Endothelial cell of umbilical vein (primary cell): ENCODE results near the gene CARD11. TPM values are rescaled to one million over a fixed set of nuclear protein-coding genes. Genes with fewer than 3 reads are reported as not detected.

Experiments
- BruUV-seq: library from RNA; stranded (reverse); fragments of 400-500 nt; replicated peaks from 2 replicates; lab custom pipeline; 2021; lab: Mats Ljungman, UMichigan
- CTCF ChIA-PET: fragments of 300-600, 350-600 bp; sonication (Branson Sonifier 250); formaldehyde crosslinking; loops from one replicate; lab custom pipeline; 2021; ENCODE audit warnings: antibody characterized with exemption, inconsistent platforms; lab: Charles Lee
- POLR2A ChIA-PET: fragments of 300-600, 350-600 bp; sonication (Branson Sonifier 250); formaldehyde crosslinking; loops from one replicate; lab custom pipeline; 2021; ENCODE audit warnings: antibody characterized with exemption, inconsistent platforms; lab: Charles Lee
- DNase-seq: peaks from one replicate; pipeline ENCODE4 v3.0.0-alpha.2; 2011; ENCODE audit warnings: low read depth, low spot score
- FAIRE-seq: peaks from 2 replicates; lab custom pipeline; 2011; peaks lifted over from hg19 to GRCh38; lab: Jason Lieb, UNC
- H2AFZ ChIP-seq: 2 replicates; pipeline ENCODE4 v1.6.0; 2012; ENCODE audit warnings: low read depth, low read length, control low read depth, inconsistent platforms
- H3K27ac ChIP-seq: 2 replicates; pipeline ENCODE4 v1.5.1; 2011; ENCODE audit warnings: low read depth, mild to moderate bottlenecking, control low read depth, low read length, moderate library complexity; ENCODE audit not compliant: insufficient read depth
- H3K27me3 ChIP-seq, 2 experiments: 2 replicates each; pipeline versions ENCODE4 v1.6.0 to v1.6.1; 2011; ENCODE audit warnings: low read length in 2 of 2, mixed read lengths in 1 of 2; ENCODE audit not compliant: control insufficient read depth in 2 of 2, insufficient read depth in 2 of 2
- H3K36me3 ChIP-seq, 2 experiments: 2 replicates in 1 of 2; 3 replicates in 1 of 2; pipeline ENCODE4 v1.5.1; 2011; ENCODE audit warnings: low read length in 2 of 2, mild to moderate bottlenecking in 1 of 2, moderate library complexity in 1 of 2; ENCODE audit not compliant: control insufficient read depth in 2 of 2, insufficient read depth in 2 of 2; ENCODE audit errors: extremely low read depth in 1 of 2
- H3K4me1 ChIP-seq: 3 replicates; pipeline ENCODE4 v1.5.1; 2011; ENCODE audit warnings: mild to moderate bottlenecking, low read length; ENCODE audit not compliant: control insufficient read depth, insufficient read depth; ENCODE audit errors: extremely low read depth
- H3K4me2 ChIP-seq: 2 replicates; pipeline ENCODE4 v1.6.1; 2011; ENCODE audit warnings: low read length, control low read depth, mixed read lengths; ENCODE audit not compliant: insufficient read depth
- H3K4me3 ChIP-seq, 3 experiments: fragments of 200-600 bp in 1 of 3; sonication (generic), shearing (Covaris generic) in 1 of 3; replicated peaks in 1 of 3; 2 replicates each; pipeline ENCODE4 v1.5.1; 2011 to 2016; ENCODE audit warnings: control low read depth in 3 of 3, low read length in 3 of 3, mild to moderate bottlenecking in 2 of 3, inconsistent platforms in 1 of 3, low read depth in 1 of 3, moderate library complexity in 1 of 3; ENCODE audit not compliant: insufficient read depth in 1 of 3
- H3K79me2 ChIP-seq: 2 replicates; pipeline ENCODE4 v1.6.0; 2012; ENCODE audit warnings: low read length, inconsistent platforms; ENCODE audit not compliant: control insufficient read depth, insufficient read depth
- H3K9ac ChIP-seq: replicated peaks from 2 replicates; pipeline ENCODE3; 2011; ENCODE audit warnings: low read length, control low read depth; ENCODE audit not compliant: insufficient read depth; ENCODE audit errors: extremely low read depth
- H3K9me1 ChIP-seq: replicated peaks from 3 replicates; pipeline ENCODE4 v1.6.0; 2011; ENCODE audit warnings: mild to moderate bottlenecking, low read length; ENCODE audit not compliant: control insufficient read depth, insufficient read depth; ENCODE audit errors: extremely low read depth
- H3K9me3 ChIP-seq: replicated peaks from 2 replicates; pipeline ENCODE4 v1.5.1; 2012; ENCODE audit warnings: low read length, inconsistent platforms; ENCODE audit not compliant: control insufficient read depth, insufficient read depth
- H4K20me1 ChIP-seq: replicated peaks from 2 replicates; pipeline ENCODE3; 2011; ENCODE audit warnings: mild to moderate bottlenecking, low read length; ENCODE audit not compliant: control insufficient read depth, insufficient read depth; ENCODE audit errors: extremely low read depth
- EZH2 ChIP-seq: IDR thresholded peaks from 2 replicates; pipeline ENCODE4 v1.6.1; 2012; ENCODE audit warnings: borderline replicate concordance, low read depth, mild to moderate bottlenecking, moderate library complexity, low read length, inconsistent platforms; ENCODE audit not compliant: severe bottlenecking
- FOS ChIP-seq: IDR thresholded peaks from 2 replicates; pipeline ENCODE4 v1.6.1; 2011; ENCODE audit warnings: mild to moderate bottlenecking, low read length, moderate library complexity, borderline replicate concordance; ENCODE audit not compliant: insufficient read depth
- GATA2 ChIP-seq: IDR thresholded peaks from 2 replicates; pipeline ENCODE4 v1.7.0; 2011; ENCODE audit warnings: low read depth, mild to moderate bottlenecking, moderate library complexity, mixed read lengths, low read length; ENCODE audit not compliant: insufficient read length, insufficient read depth
- JUN ChIP-seq: IDR thresholded peaks from 2 replicates; pipeline ENCODE4 v1.6.1; 2011; ENCODE audit warnings: borderline replicate concordance, low read depth; ENCODE audit not compliant: insufficient read length, insufficient read depth
- MYC ChIP-seq: IDR thresholded peaks from one replicate; pipeline ENCODE4 v1.6.1; 2011; ENCODE audit warnings: mild to moderate bottlenecking, low read depth, low read length
- POLR2A ChIP-seq: IDR thresholded peaks from 2 replicates; pipeline ENCODE4 v1.6.1; 2012; ENCODE audit warnings: low read depth, mild to moderate bottlenecking, control low read depth, low read length
- POLR2AphosphoS5 ChIP-seq: IDR thresholded peaks from 2 replicates; pipeline ENCODE4 v1.6.1; 2012; ENCODE audit warnings: low read depth, mild to moderate bottlenecking, control low read depth, low read length, moderate library complexity; ENCODE audit not compliant: insufficient read depth
- dilution Hi-C: fragments of 300-500 bp; cut with MboI; formaldehyde crosslinking; loops from one replicate; pipeline ENCODE4 v1.15.0; 2019; ENCODE audit warnings: low sequenced_read_pairs; ENCODE audit not compliant: extremely low pct_ligation_motif_present
- intact Hi-C: fragments of 100-400 bp; cut with micrococcal nuclease; formaldehyde crosslinking; loops from one replicate; pipeline ENCODE4 v1.10.0; 2022
- polyA plus RNA-seq, 4 experiments: library from polyadenylated mRNA; depleted of rRNA in 3 of 4; stranded (reverse) in 3 of 4; unstranded in 1 of 4; fragments of >200 nt; gene quantifications; 2 replicates each; pipeline versions ENCODE4 v1.2.1 to v1.2.3, GENCODE V29; 2011 to 2012; ENCODE audit warnings: missing spikeins in 1 of 4
- total RNA-seq: library from RNA; stranded (reverse); gene quantifications from 2 replicates; pipeline ENCODE4 v1.2.3, GENCODE V29; 2021
- TF ChIP-seq, protein P1 (sequence below), 2 donors: IDR thresholded peaks; 1 replicate in 1 of 2; 2 replicates in 1 of 2; pipeline ENCODE4 v1.5.1; 2011; ENCODE audit warnings: low read length in 2 of 2, mild to moderate bottlenecking in 2 of 2, moderate library complexity in 2 of 2, control low read depth in 1 of 2, inconsistent platforms in 1 of 2, low read depth in 1 of 2; ENCODE audit not compliant: insufficient read depth in 1 of 2; ENCODE audit errors: extremely low read depth in 1 of 2
- TF ChIP-seq, protein P2 (sequence below): IDR thresholded peaks from 2 replicates; pipeline ENCODE4 v1.6.1; 2011; ENCODE audit not compliant: insufficient read depth, insufficient read length

CARD11 gene
- total and polyA plus RNA-seq, 2 donors (not counting 3 experiments of a cell fraction or from before 2014, with no cell fraction given): 20.4 to 41.8 TPM

DNA sequence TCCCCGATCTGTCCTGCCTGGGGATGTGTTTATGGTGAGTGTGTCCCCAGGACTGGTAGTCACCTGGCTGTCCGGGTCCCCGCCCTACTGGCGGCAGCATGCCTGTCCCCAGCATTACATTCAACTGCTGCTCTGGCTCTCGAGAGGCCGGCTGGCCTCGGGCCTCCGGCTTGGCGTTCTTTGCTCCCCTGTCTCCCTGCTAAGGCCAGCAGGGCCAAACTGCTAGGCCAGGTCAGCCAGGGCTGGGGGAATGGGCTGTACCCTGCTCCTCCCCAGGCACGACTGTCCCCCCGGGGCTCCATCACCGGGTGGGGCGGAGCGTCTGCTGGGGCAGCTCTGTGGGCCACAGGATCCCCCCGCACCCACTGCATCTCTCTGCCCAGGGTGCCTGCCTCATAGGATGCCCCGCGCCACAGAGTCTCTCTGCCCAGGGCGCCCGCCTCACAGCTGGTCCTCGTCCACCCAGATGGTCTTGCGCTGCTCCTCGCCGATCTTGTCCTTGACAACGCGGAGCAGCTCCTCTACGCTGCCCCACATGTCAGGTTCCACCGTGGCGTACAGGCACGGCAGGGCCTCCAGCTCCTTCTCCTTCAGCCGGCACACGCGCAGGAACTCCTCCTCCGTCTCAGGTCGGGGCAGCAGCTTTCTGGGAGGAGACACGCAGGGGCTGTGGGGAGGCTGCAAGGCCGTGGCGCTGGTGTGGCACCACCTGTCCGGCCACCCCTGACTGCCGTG lies 137.3 kb downstream of the CARD11 start:
- no peak overlapping the region for H3K4me3 ChIP-seq
- intact Hi-C loops: no loop called here
- H3K4me1 ChIP-seq: no peaks in the 10 kb centered on the region
- H3K4me2 ChIP-seq: no peak overlapping the region
- H3K79me2 ChIP-seq: no peaks in the 10 kb centered on the region
- H3K27ac ChIP-seq: no peak overlapping the region
- POLR2A ChIA-PET: no interaction called here
- no peak overlapping the region for H2AFZ ChIP-seq
- TF ChIP-seq POLR2AphosphoS5 (no peak), GATA2 (no peak), JUN (no peak), FOS (no peak), POLR2A (no peak), MYC (no peak), EZH2 (no peak)
- TF ChIP-seq, protein P1, sequence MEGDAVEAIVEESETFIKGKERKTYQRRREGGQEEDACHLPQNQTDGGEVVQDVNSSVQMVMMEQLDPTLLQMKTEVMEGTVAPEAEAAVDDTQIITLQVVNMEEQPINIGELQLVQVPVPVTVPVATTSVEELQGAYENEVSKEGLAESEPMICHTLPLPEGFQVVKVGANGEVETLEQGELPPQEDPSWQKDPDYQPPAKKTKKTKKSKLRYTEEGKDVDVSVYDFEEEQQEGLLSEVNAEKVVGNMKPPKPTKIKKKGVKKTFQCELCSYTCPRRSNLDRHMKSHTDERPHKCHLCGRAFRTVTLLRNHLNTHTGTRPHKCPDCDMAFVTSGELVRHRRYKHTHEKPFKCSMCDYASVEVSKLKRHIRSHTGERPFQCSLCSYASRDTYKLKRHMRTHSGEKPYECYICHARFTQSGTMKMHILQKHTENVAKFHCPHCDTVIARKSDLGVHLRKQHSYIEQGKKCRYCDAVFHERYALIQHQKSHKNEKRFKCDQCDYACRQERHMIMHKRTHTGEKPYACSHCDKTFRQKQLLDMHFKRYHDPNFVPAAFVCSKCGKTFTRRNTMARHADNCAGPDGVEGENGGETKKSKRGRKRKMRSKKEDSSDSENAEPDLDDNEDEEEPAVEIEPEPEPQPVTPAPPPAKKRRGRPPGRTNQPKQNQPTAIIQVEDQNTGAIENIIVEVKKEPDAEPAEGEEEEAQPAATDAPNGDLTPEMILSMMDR (IDR thresholded peaks at IDR 0.05; ENCODE audit: extremely low read depth in 1 of 2, insufficient read depth in 1 of 2, low read depth in 1 of 2, low read length in 2 of 2): no peak
- TF ChIP-seq, protein P2, sequence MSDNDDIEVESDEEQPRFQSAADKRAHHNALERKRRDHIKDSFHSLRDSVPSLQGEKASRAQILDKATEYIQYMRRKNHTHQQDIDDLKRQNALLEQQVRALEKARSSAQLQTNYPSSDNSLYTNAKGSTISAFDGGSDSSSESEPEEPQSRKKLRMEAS: no peak
- CTCF ChIA-PET: interaction anchor here (1.0 kb wide), 1 partner anchor 13 kb away, joined by 3 read pairs; no protein-coding TSS in a partner anchor
- DNase-seq: no peak
- dilution Hi-C loops: no loop called here
- H4K20me1 ChIP-seq: no peaks in the 10 kb centered on the region
- peaks cover 0 to 2% of the 10 kb centered on the region in 2 experiments for H3K36me3 ChIP-seq
- H3K9me3 ChIP-seq: no peaks in the 10 kb centered on the region
- no peaks in the 10 kb centered on the region for H3K9me1 ChIP-seq
- no peak for FAIRE-seq
- TSS peak; percentile 64 for BruUV-seq
- no peaks in the 10 kb centered on the region for H3K27me3 ChIP-seq
- no peak overlapping the region for H3K9ac ChIP-seq
